GM19468 (cell line): ENCODE measurements around the gene EBF3.
"Not testable (repeated sequence)": the region's sequence is repeated elsewhere in the genome, so short reads cannot be mapped to it uniquely, and the experiment has no call there.

Experiments used
- ATAC-seq: cut with Tn5 transposase; IDR thresholded peaks from one replicate; pipeline ENCODE4 v1.9.1; 2021; ENCODE audit warnings: mild to moderate bottlenecking, moderate library complexity, moderate number of reproducible peaks; ENCODE audit not compliant: unreplicated experiment; ENCODE audit errors: extremely low read depth

Gene EBF3

DNA sequence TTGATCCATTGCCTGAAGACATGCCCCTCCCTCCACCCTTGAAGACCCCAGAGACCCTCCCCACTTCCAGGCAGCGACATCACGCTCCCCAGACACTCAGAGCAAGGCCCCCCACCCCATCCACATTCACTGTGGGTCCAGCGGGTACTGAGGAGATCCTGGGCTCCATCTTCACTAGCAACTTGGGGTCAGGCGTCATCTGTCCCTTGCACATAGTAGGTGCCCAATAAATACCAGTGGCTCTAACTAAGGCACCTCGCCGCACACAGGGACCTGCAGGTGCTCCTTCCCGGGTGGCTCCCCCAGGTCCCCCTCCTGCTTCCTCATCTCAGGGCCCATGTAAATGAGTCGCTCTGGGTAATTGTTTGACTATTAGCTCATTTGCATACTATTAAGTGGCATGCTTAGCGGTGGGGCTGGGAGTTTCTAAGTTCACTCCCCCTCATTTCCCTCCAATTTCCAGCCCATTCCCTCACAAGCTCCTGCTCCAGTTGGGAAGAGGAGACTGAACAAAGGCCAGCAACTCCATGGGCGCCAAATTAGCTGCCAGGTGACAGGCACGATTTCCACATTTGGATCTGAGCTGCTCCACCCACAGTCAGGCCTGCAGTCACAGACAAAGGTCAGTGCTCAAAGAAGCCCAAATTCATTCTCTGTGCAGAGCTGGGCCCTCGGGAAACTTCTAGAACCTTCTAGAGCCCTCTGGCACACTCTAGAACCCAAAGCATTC, 29.7 kb downstream of the EBF3 start:
- no peak for ATAC-seq

DNA sequence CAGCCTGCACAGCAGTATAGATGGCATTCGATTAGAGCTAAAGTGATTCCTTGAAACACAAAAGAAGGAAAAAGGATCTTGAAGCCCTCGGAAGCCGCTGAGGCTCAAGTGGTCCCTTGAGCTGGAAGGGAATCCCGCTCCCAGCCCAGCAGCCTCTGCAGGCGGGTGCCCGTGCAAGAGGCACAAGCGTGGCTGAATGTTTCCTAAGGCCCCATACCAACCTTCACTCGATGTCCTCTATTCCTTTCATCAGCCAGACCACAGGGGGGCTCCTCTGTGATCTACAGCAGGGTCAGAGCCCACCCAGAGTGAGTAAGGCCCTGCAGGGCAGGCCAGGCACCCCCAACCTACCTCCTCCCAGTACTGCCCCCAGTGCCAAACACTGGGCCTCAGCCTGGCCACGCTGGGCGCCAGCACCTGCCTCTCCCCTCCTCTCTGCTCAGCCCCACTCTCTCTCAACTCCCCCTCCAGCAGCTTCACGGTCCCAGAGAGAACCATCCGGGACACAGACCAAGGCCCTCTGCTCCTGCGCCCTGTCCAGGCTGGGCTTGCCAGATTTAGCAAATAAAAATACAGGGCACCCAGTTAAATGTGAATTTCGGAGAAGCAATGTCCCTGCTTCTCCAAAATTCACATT, 30.5 kb downstream of the EBF3 start:
- no peak for ATAC-seq

DNA sequence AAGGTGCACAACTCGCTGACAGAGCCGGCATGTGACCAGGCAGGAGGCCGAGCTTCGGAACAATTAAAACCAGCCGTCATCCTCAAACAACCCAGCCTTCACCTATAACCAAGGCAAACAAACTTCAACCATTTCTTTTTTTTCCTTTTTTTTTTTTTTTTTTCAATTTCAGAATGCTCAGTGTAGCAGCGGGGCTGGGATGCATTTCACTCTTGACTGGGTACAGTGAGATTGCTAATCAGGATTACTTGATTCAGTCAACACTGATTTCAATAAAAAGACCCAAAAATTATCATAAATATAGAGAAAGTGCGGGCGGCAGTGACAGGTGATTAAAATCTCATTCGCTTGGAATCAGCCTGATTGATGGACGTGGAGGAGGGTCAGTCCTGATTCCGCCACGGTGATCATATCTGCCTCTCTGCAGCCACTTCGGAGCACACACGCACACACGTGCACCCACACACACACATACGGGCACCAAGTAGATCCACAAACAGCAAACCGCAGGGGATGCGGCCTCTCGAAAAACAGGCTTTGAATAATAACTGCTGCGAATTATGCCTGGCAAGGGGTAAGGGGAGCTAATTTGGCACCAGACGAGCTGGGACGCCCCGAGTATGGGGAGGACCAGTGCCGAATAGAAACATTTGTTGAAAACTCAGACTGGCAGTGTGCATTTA, 31.2 kb downstream of the EBF3 start:
- no peak for ATAC-seq

DNA sequence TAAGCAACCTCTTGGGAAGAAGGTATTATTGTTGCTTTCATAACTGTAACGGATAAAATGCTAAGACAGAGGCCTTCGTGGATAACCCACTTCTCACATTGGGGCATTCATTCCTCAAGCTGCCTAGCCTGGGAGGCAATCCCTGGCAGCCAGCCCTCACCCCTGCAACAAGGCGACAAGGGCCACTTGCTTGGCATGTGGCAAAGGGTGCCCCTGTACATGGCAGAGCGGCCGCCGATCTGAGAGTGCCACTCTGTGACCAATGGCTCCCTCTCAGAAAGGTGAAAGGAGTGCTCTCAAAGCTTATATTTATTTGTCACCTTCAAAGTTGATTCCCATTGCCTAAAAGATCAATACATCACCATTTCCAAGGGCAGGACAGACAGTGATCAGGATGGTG, 31.9 kb downstream of the EBF3 start:
- no peak for ATAC-seq

DNA sequence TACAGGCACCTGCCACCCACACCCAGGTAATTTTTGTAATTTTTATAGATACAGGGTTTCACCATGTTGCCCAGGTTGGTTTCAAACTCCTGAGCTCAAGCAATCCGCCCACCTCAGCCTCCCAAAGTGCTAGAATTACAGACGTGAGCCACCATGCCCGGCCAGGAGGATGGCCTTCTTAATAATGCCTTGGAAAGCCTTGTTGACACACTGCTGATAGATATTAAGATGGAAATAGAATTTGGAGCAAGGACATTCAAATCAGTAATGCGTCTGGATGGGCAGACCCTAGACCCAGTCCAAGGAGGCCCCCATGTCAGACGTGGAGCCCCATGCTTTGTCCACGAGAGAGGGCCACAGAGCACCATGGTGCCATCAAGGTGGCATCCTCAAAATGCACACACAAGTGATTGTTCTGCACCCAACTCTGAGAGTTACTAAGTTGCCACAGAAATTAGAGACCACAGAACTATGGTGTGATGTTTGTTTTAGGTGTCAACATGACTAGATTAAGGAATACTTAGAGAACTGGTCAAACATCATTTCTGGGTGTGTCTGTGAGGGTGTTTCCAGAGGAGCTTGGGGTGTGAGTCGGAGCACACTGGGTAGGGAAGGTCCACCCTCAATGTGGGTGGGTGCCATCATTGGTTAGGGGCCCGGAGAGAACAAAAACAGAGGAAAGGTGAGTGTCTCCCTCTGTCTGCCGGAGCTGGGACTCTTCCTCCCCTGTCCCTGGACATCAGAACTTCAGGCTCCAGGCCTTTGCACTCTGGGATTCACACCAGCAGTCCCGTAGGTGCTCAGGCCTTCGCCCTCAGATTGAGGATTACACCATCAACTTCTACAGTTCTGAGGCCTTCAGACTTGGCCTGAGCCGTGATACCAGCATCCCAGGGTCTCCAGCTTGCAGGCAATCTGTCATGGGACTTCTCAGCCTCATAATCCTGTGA, 34.5 kb downstream of the EBF3 start:
- ATAC-seq, result no peak

DNA sequence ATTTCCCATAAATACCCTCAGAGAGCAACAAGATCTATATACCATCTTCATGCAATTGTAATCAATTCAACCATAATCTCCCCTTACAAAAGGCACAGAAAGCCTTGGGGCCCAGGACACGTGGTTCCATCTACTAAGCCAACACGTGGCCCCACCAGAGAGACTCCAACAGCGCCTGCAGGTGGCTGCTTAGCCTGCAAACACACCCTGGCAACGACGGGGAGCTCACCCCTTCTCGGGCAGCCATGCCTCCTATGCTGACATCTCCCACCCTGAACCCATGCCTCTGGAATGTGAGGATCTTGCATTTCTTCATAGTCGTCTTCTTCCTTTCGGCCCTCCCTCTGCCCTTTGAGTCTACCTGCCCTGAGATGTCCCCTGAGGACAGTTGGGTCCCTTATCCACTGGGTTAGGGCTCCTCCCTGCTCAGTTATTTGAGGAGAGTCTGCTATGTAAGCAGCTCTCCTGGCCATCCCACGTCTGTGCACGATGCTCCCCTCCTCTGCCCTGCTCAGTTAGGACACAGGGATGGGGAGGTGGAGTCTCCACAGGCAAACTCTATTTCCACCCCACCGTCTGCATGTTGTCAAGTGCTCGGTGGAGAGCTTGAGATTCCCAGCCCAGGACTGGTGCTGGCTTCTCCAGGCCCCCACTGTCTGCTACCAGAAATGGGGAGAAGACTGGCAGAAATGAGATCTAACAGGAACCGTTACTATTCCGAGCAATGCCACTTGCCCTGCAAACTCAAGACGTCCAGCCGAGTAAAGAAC, 36.5 kb downstream of the EBF3 start:
- no peak for ATAC-seq

DNA sequence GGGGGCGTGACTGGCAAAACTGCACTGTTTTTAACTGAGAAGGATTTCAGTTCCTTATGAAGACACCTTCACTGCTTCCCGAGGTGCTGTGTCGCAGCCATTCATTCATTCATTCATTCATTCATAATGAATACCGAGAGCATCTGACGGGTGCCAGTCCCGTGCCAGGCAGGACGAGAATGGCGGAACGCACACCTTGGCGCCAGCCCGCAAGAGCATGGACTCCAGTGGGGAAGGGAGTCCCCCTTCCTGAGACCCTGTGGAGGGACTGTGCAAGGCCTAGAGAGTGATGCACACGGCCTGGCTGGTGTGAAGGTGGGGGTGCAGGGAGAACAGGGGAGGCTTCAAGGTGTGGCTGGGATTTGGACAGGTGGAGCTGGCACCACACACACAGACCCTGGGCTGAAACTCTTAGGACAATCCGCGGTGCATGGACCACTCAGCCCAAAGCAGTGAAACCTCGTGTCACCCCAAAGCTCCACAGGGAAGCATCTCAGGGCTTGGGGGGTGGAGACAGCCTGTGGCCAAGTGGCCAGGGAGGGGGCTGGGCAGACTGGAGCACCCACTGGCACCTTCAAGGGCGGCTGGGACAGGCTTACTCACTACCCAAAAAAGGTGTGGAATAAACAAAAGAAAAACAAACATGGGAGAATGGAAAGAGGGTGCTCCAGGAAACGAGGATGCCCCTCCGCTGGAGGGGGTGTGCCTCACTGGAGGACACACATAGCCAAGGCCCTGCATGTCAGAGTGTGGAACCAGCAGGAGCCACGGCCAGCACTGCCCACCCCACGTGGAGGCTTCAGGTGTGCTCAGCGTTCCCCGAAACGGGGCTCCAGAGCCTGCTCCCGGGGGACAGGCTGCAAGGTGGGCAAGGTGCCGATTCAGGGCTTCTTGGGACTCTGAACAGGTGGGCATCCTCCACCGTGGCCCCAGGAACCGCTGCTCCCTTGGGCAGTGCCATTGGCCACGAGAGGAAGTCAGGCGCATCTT, 37.7 kb downstream of the EBF3 start:
- ATAC-seq, result no peak

DNA sequence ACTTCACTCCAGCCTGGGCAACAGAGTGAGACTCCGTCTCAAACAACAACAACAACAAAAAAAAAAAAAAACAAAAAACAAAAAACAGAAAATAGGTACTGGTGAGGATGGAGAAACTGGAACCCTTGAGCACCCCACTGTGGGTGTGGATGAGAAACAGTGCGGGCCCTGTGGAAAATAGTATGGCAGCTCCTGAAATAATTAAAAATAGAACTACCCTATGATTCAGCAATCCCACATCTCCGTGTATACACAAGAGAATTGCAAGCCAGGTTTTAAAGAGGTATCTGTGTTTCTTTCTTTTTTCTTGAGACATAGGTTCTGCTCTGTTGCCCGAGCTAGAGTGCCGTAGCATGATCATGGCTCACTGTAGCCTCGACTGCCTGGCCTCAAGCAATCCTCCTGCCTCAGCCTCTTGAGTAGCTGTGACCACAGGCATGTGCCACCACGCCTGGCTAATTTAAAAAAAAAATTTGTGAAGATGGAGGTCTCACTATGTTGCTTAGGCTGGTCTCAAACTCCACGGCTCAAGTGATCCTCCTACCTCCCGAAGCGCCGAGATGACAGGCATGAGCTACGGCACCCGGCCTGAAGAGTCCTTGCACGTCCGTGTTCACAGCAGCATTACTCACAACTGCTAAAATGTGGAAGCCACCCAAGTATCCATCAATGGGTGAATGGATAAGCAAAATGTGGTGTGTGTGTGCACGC, 39.5 kb downstream of the EBF3 start:
- ATAC-seq, result no peak

DNA sequence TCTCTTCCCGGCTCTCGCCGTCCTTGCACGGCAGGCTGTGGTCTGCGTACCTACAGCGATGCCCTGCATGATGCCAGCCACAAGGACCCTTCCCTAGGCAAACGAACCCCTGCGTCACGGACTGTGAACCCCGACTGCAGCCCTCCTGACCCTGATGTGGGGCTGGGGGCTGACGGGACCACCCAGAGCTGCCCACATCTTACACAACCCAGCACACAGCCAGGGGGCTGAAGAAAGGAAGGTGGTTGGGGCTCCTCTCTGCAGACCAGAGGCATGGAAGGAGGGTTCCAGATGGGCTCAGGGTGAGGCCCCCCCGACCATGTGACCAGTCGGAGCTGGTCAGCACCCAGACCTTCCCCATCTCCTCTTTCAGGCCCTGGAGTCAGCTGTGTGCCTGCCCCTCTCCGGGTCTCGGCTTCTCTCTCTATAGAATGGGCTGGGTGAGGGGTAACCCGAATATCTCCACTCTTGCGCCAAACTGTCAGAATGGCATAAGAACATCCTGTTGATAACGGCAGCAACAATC, 41.4 kb downstream of the EBF3 start:
- no peak for ATAC-seq

DNA sequence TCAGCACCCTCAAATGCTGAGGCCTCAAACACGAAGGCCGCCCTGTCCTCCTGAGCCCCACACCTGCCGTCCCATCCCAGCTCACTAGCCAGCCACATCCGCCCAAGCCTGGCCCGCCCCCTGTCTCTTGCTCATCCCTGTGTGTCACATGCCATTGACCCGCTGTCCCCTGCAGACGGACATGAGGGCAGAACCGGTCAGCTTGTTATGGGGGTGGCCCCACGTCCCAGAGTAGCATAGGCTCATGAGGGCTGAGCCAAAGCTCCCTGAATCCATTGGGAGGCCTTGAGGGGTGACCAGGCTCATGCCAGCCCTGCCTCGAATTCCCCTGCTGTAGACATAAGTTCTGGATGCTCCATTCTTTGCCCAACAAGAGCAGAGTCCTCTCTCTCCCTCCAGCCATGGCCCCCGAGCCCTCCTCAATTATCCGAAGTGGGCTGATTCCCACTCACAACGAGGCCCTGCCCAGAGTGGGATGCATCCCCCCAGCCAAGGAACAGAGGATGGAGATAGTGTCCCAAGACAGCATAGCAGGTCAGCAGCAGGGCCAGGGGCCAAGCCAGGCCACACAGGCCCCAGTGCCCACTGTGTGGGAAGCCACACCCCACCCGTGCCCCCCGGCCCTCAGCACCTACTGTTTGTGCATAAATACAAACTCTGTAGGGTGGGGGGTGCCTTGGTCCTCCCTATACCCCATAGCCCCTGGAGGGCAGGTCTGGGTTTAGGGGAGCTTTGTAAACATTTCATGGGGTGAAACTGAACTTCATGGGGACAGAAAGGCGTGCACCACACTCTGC, 42.1 kb downstream of the EBF3 start:
- ATAC-seq, result no peak

DNA sequence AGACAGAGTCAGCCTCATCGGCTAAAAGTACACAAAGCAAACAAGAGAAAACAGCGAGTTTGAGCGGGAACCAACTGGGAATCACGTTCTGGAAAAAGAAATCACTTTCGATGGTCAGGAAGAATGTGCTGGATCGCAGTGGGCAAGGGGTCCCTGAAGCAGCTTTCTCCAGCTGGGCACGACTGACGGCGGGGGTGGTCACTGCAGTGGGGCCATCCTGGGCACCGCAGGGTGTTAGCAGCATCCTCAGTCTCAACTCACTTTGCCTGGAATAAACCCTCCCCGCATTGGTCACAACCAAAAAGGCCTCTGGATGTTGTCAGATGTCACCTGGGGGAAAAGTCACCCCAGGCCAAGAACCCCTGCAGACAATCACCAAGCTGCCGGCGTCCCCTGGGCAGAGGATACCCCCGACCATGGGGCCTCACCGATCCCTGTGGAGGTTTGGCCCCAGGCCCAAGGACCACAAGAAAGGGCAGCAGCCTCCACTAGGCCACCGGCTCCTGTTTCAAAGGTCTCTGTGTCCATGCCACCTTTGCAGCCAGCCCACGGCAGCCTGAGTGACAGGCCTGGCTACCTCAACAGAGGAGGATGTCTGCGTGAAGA, 42.9 kb downstream of the EBF3 start:
- no peak for ATAC-seq

DNA sequence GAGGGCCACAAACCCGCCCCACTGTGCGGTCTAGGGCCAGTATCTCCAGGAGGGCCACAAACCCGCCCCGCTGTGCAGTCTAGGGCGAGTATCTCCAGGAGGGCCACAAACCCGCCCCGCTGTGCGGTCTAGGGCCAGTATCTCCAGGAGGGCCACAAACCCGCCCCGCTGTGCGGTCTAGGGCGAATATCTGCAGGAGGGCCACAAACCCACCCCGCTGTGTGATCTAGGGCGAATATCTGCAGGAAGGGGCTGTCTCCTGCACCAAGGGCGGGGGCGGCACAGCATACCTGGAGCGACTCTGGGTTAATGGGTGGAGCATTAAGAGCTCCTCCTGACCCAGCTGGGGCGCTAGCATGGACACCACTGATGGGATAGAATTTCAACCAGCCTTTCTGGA, 43.9 kb downstream of the EBF3 start:
- not testable (repeated sequence) for ATAC-seq

DNA sequence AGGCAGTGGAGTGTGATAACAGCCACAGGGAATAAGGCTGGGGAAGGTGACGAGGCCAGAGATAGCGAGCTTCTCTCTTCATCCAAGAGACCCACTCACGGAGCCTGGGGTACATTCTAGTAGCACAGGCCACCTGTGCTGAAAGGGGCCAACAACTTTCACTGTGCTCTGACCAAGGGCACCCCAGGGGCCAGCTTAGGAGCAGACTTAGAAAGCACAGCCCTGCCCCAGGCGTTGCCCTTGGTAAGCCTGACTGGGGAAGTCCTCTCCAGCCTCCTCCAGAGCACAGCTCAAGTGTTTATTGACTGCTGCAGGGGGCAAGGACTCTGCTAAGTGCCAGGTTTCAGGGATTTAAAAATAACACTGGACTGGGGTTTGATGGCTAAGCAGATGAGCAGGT, 44.7 kb downstream of the EBF3 start:
- no peak for ATAC-seq

DNA sequence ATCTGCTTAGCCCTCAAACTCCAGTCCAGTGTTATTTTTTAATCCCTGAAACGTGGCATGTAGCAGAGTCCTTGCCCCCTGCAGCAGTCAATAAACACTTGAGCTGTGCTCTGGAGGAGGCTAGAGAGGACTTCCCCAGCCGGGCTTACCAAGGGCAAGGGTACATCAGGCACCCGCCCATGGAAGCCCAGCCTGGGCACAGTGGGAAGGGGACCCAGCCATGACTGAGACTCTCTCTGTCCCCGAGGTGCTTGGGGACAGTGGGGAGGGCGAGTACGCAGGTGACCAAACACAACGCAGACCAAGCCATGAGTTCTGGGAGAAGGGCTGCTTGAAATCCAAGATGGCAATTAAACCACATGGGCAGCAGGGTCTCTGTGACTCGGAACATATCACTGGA, 45.2 kb downstream of the EBF3 start:
- no peak for ATAC-seq

DNA sequence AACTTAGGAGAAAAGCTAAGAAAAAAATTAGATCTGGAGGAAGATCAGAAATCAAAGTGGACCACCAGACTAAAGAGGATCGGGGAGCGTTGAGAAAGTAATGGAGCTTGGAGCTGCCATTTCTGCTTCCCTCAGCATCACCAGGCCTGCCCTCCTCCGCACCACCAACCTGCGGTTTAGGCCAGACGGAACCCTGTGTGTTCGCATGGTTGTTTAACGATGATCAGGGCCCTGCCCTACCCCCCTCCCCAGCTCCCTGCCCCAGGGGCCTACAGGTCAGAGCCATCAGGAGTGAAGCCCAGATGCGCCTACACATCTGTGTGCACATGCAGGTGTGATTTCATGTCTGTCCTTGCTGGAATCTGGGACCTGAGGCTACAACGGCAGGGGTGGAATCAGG, 45.7 kb downstream of the EBF3 start:
- ATAC-seq, result no peak

DNA sequence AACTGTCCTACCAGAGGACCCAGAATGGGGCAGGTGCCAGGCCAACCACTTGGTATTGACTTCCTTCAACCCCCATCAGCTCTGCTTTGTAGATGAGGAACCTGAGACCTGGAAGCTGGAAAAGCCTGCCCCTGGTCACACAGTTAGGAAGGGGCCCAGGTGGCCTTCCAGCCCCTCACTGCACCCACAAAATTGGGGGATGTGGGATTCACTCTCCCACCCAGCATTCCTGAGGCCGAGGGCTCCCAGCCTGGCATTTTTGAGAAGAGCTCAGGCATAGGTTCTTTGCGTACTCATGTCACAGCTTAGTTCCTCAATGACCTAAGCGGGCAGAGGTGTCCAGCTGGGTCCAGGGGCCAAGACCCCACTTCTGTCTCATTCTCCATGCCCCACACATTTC, 46.1 kb downstream of the EBF3 start:
- ATAC-seq, result no peak
